Measurements from ENCODE around the gene OR2AG1. TPM values are rescaled to one million over a fixed set of nuclear protein-coding genes. Genes with fewer than 3 reads are reported as not detected.

OR2AG1 gene
- total RNA-seq, 1 experiment from 2014 or later = not detected

GRCh38 chr11:6780829-6781228, 2.0 kb upstream of the OR2AG1 start:
- DNase-seq (ENCODE audit: low spot score) = no peak
- no peak overlapping the region for H3K4me3 ChIP-seq (ENCODE audit: low read depth, low read length, poor library complexity, severe bottlenecking)
- H3K36me3 ChIP-seq (ENCODE audit: insufficient read depth, low read length, poor library complexity, severe bottlenecking) = no peaks in the 10 kb centered on the region
- CTCF ChIA-PET = no interaction called here
- no peak for TF ChIP-seq EZH2 (IDR thresholded peaks at IDR 0.05; ENCODE audit: borderline replicate concordance, low read depth, low read length, poor library complexity, severe bottlenecking)
- TF ChIP-seq CTCF (conservative IDR thresholded peaks at IDR 0.05; ENCODE audit: low read depth, low read length) = no peak
- no TSS peak for BruUV-seq (replicated peaks)
- intact Hi-C loops (cut with micrococcal nuclease; ENCODE audit: unreplicated experiment) = no loop called here
- POLR2A ChIA-PET (ENCODE audit: low non-redundant PET) = no interaction called here
- no peaks in the 10 kb centered on the region for H3K4me1 ChIP-seq (ENCODE audit: insufficient read depth, low read length, poor library complexity, severe bottlenecking)
- no peaks in the 10 kb centered on the region for H3K9me3 ChIP-seq (ENCODE audit: low read depth, low read length, poor library complexity, severe bottlenecking)
- H3K27ac ChIP-seq (ENCODE audit: low read depth, low read length, poor library complexity, severe bottlenecking) = no peak overlapping the region
- no peaks in the 10 kb centered on the region for H3K27me3 ChIP-seq (replicated peaks; ENCODE audit: insufficient read depth, low read depth, low read length, poor library complexity)

GRCh38 chr11:6790546-6790945, 7.7 kb downstream of the OR2AG1 start:
- Histone ChIP-seq H3K4me1 (ENCODE audit: insufficient read depth, low read length, poor library complexity, severe bottlenecking) (no peaks in the 10 kb centered on the region), H3K36me3 (ENCODE audit: insufficient read depth, low read length, poor library complexity, severe bottlenecking) (no peaks in the 10 kb centered on the region), H3K27ac (ENCODE audit: low read depth, low read length, poor library complexity, severe bottlenecking) (no peak overlapping the region), H3K4me3 (ENCODE audit: low read depth, low read length, poor library complexity, severe bottlenecking) (no peak overlapping the region), H3K27me3 (replicated peaks; ENCODE audit: insufficient read depth, low read depth, low read length, poor library complexity) (no peaks in the 10 kb centered on the region), H3K9me3 (ENCODE audit: low read depth, low read length, poor library complexity, severe bottlenecking) (no peaks in the 10 kb centered on the region)
- no TSS peak for BruUV-seq (replicated peaks)
- intact Hi-C loops (cut with micrococcal nuclease; ENCODE audit: unreplicated experiment) = no loop called here
- TF ChIP-seq CTCF (conservative IDR thresholded peaks at IDR 0.05; ENCODE audit: low read depth, low read length) = no peak
- no peak for TF ChIP-seq EZH2 (IDR thresholded peaks at IDR 0.05; ENCODE audit: borderline replicate concordance, low read depth, low read length, poor library complexity, severe bottlenecking)
- ChIA-PET CTCF (no interaction called here), POLR2A (ENCODE audit: low non-redundant PET) (no interaction called here)
- DNase-seq (ENCODE audit: low spot score) = no peak

GRCh38 chr11:6794639-6795038, 11.8 kb downstream of the OR2AG1 start:
- Histone ChIP-seq H3K4me1 (ENCODE audit: insufficient read depth, low read length, poor library complexity, severe bottlenecking) (no peaks in the 10 kb centered on the region), H3K36me3 (ENCODE audit: insufficient read depth, low read length, poor library complexity, severe bottlenecking) (no peaks in the 10 kb centered on the region), H3K27ac (ENCODE audit: low read depth, low read length, poor library complexity, severe bottlenecking) (no peak overlapping the region), H3K27me3 (replicated peaks; ENCODE audit: insufficient read depth, low read depth, low read length, poor library complexity) (no peaks in the 10 kb centered on the region), H3K9me3 (ENCODE audit: low read depth, low read length, poor library complexity, severe bottlenecking) (no peaks in the 10 kb centered on the region), H3K4me3 (ENCODE audit: low read depth, low read length, poor library complexity, severe bottlenecking) (no peak overlapping the region)
- TF ChIP-seq CTCF (conservative IDR thresholded peaks at IDR 0.05; ENCODE audit: low read depth, low read length) = no peak
- TF ChIP-seq EZH2 (IDR thresholded peaks at IDR 0.05; ENCODE audit: borderline replicate concordance, low read depth, low read length, poor library complexity, severe bottlenecking) = no peak
- DNase-seq (ENCODE audit: low spot score) = no peak
- no TSS peak for BruUV-seq (replicated peaks)
- CTCF ChIA-PET = no interaction called here
- POLR2A ChIA-PET (ENCODE audit: low non-redundant PET) = no interaction called here
- intact Hi-C loops (cut with micrococcal nuclease; ENCODE audit: unreplicated experiment) = no loop called here
